Panc1 (cell line): ENCODE measurements around the gene LIN9. TPM values are rescaled to one million over a fixed set of nuclear protein-coding genes. Genes with fewer than 3 reads are reported as not detected.

Source experiments
- ATAC-seq: fragments of 200-7000 bp; cut with Tn5 transposase; 2 replicates; pipeline ENCODE4 v1.9.1; 2020; ENCODE audit warnings: mild to moderate bottlenecking, moderate library complexity
- BruUV-seq: library from RNA; stranded (reverse); fragments of 400-500 nt; replicated peaks from 2 replicates; lab custom pipeline; 2021; lab: Mats Ljungman, UMichigan
- CTCF ChIA-PET: fragments of 300-600 bp; sonication (Branson Sonifier 250); formaldehyde crosslinking; loops from one replicate; lab custom pipeline; 2022; ENCODE audit warnings: antibody characterized with exemption; lab: Charles Lee
- POLR2A ChIA-PET: fragments of 300-600 bp; sonication (Branson Sonifier 250); formaldehyde crosslinking; loops from one replicate; lab custom pipeline; 2022; ENCODE audit warnings: antibody characterized with exemption; lab: Charles Lee
- DNase-seq: peaks from one replicate; pipeline ENCODE4 v3.0.0-alpha.2; 2010; ENCODE audit warnings: low read depth, low spot score
- H3K27ac ChIP-seq: 2 replicates; pipeline ENCODE4 v1.5.1; 2011; ENCODE audit warnings: mild to moderate bottlenecking, low read length, inconsistent platforms
- H3K27me3 ChIP-seq: fragments of 200-500 bp; sonication (Bioruptor generic); 2 replicates; pipeline ENCODE4 v1.6.0; 2014; ENCODE audit warnings: low read length, inconsistent platforms; ENCODE audit not compliant: control insufficient read depth, insufficient read depth
- H3K36me3 ChIP-seq: fragments of 200-500 bp; sonication (Bioruptor generic); 2 replicates; pipeline ENCODE4 v1.5.1; 2014; ENCODE audit warnings: inconsistent platforms, mild to moderate bottlenecking, low read length, moderate library complexity; ENCODE audit not compliant: control insufficient read depth, insufficient read depth
- H3K4me1 ChIP-seq: 2 replicates; pipeline ENCODE4 v1.5.1; 2011; ENCODE audit warnings: inconsistent platforms, mild to moderate bottlenecking, low read length, moderate library complexity; ENCODE audit not compliant: control insufficient read depth, insufficient read depth
- H3K4me3 ChIP-seq, 2 experiments: 2 replicates each; pipeline ENCODE4 v1.5.1; 2011 to 2012; ENCODE audit warnings: low read depth in 2 of 2, low read length in 2 of 2, mild to moderate bottlenecking in 2 of 2, inconsistent platforms in 1 of 2, moderate library complexity in 1 of 2
- H3K9me3 ChIP-seq: fragments of 200-500 bp; sonication (Bioruptor generic); 2 replicates; pipeline ENCODE4 v1.5.1; 2014; ENCODE audit warnings: low read depth, mild to moderate bottlenecking, inconsistent platforms, low read length, moderate library complexity; ENCODE audit not compliant: control insufficient read depth, insufficient read depth
- POLR2AphosphoS5 ChIP-seq: IDR thresholded peaks from 2 replicates; pipeline ENCODE4 v1.6.1; 2012; ENCODE audit warnings: mild to moderate bottlenecking, low read depth, low read length, moderate library complexity
- REST ChIP-seq, 2 experiments: IDR thresholded peaks; 2 replicates each; pipeline ENCODE4 v1.6.1; 2011 to 2012; ENCODE audit warnings: low read depth in 2 of 2, control low read depth in 1 of 2, low read length in 1 of 2, mild to moderate bottlenecking in 1 of 2, moderate library complexity in 1 of 2; ENCODE audit not compliant: insufficient read depth in 1 of 2
- SIN3A ChIP-seq: IDR thresholded peaks from 2 replicates; pipeline ENCODE4 v1.6.1; 2012; ENCODE audit warnings: low read depth, mild to moderate bottlenecking, low read length, moderate library complexity, borderline replicate concordance; ENCODE audit not compliant: insufficient read depth
- TCF7L2 ChIP-seq: IDR thresholded peaks from 2 replicates; pipeline ENCODE4 v1.6.1; 2011; ENCODE audit warnings: mild to moderate bottlenecking, low read depth, low read length, inconsistent platforms
- in situ Hi-C: cut with HindIII; loops from 2 replicates; pipeline ENCODE4 v1.10.0; 2016; ENCODE audit warnings: low sequenced_read_pairs, low pct_unique_long_range_greater_than_20kb
- intact Hi-C: fragments of 100-400 bp; cut with micrococcal nuclease; formaldehyde crosslinking; loops from one replicate; pipeline ENCODE4 v1.10.0; 2022; ENCODE audit not compliant: unreplicated experiment
- total RNA-seq: library from RNA; stranded (reverse); gene quantifications from one replicate; pipeline ENCODE4 v1.2.1, GENCODE V29; 2021; ENCODE audit not compliant: unreplicated experiment
- TF ChIP-seq, protein P1 (sequence below): fragments of 450-650 bp; IDR thresholded peaks from 2 replicates; pipeline ENCODE4 v1.5.1; 2017; ENCODE audit warnings: mild to moderate bottlenecking

The LIN9 gene
- total RNA-seq, 1 experiment from 2014 or later = 11.4 TPM

DNA sequence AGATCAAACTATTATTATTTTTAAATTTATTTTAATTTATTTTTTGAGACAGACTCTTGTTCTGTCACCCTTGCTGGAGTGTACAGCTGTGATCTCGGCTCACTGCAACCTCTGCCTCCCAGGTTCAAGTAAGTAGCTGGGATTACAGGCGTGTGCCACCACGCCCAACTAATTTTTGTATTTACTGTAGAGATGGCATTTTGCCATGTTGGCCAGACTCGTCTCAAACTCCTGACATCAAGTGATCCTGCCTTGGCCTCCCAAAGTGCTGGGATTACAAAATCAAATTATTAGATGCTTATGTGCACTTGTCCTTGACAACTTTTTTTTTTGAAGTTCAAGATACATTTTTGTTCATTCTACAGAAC, 15.4 kb downstream of the LIN9 start:
- ChIA-PET CTCF (no interaction called here), POLR2A (no interaction called here)
- Histone ChIP-seq H3K27ac (no peak overlapping the region), H3K4me3 (no peak overlapping the region), H3K36me3 (no peaks in the 10 kb centered on the region; the same call in 1 of the 2 replicates), H3K9me3 (no peaks in the 10 kb centered on the region), H3K27me3 (no peaks in the 10 kb centered on the region), H3K4me1 (no peaks in the 10 kb centered on the region)
- no TSS peak for BruUV-seq
- TF ChIP-seq TCF7L2 = no peak
- TF ChIP-seq SIN3A = no peak
- no peak for ATAC-seq
- no peak for DNase-seq
- in situ Hi-C loops (no loop called here), intact Hi-C loops (no loop called here)

GRCh38 chr1:226292874-226293552, 16.0 kb downstream of the LIN9 start:
- in situ Hi-C loops = no loop called here
- POLR2A ChIA-PET = no interaction called here
- Histone ChIP-seq H3K27me3 (no peaks in the 10 kb centered on the region), H3K4me3 (no peak overlapping the region), H3K4me1 (no peaks in the 10 kb centered on the region), H3K27ac (no peak overlapping the region), H3K9me3 (no peaks in the 10 kb centered on the region), H3K36me3 (no peaks in the 10 kb centered on the region; the same call in 1 of the 2 replicates)
- intact Hi-C loops = no loop called here
- BruUV-seq = TSS peak; percentile 27
- TF ChIP-seq SIN3A = no peak
- TF ChIP-seq, protein P1, sequence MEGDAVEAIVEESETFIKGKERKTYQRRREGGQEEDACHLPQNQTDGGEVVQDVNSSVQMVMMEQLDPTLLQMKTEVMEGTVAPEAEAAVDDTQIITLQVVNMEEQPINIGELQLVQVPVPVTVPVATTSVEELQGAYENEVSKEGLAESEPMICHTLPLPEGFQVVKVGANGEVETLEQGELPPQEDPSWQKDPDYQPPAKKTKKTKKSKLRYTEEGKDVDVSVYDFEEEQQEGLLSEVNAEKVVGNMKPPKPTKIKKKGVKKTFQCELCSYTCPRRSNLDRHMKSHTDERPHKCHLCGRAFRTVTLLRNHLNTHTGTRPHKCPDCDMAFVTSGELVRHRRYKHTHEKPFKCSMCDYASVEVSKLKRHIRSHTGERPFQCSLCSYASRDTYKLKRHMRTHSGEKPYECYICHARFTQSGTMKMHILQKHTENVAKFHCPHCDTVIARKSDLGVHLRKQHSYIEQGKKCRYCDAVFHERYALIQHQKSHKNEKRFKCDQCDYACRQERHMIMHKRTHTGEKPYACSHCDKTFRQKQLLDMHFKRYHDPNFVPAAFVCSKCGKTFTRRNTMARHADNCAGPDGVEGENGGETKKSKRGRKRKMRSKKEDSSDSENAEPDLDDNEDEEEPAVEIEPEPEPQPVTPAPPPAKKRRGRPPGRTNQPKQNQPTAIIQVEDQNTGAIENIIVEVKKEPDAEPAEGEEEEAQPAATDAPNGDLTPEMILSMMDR = no peak
- TF ChIP-seq POLR2AphosphoS5 = no peak
- TF ChIP-seq TCF7L2 = no peak
- TF ChIP-seq REST (IDR thresholded peaks at IDR 0.05; ENCODE audit: insufficient read depth in 1 of 2, low read depth in 2 of 2, low read length in 1 of 2) = no peak
- no peak for DNase-seq
- CTCF ChIA-PET = no interaction called here
- ATAC-seq = no peak

- ChIA-PET CTCF (no interaction called here), POLR2A (interaction anchor here (0.7 kb wide), 1 partner anchor 118 kb away, joined by 3 read pairs; no protein-coding TSS in a partner anchor)
- in situ Hi-C loops = no loop called here
- peaks cover 5% of the 10 kb centered on the region; the same call in 1 of the 2 replicates for H3K36me3 ChIP-seq
- DNase-seq (no peak), ATAC-seq (no peak)
- BruUV-seq = no TSS peak
- H3K27me3 ChIP-seq = no peaks in the 10 kb centered on the region
- intact Hi-C loops = no loop called here
- H3K27ac ChIP-seq = no peak overlapping the region
- no peak overlapping the region for H3K4me3 ChIP-seq
- no peaks in the 10 kb centered on the region for H3K9me3 ChIP-seq
- H3K4me1 ChIP-seq = no peaks in the 10 kb centered on the region
- TF ChIP-seq POLR2AphosphoS5 (no peak), REST (IDR thresholded peaks at IDR 0.05; ENCODE audit: insufficient read depth in 1 of 2, low read depth in 2 of 2, low read length in 1 of 2) (no peak), SIN3A (no peak), TCF7L2 (no peak)
- TF ChIP-seq, protein P1 = no peak
These were observed 21.4 kb downstream of the LIN9 start for GRCh38 chr1:226287587-226287986.
